Tibial nerve (tissue), 4 donors: ENCODE data around the gene SMIM12. TPM values are rescaled to one million over a fixed set of nuclear protein-coding genes. Genes with fewer than 3 reads are reported as not detected.

Experiments used
- DNase-seq, 2 donors: peaks; one replicate each; pipeline ENCODE4 v3.0.0-alpha.2; 2019; ENCODE audit warnings: low spot score in 2 of 2
- H3K27ac ChIP-seq, 4 donors: fragments of 200-600 bp; sonication (generic) in 3 of 4; one replicate each; pipeline ENCODE4 v1.5.1; 2017 to 2019; ENCODE audit warnings: mild to moderate bottlenecking in 1 of 4
- H3K27me3 ChIP-seq, 2 donors: fragments of 200-600 bp; sonication (generic) in 1 of 2; one replicate each; pipeline versions ENCODE4 v1.5.1 to v1.6.0; 2017 to 2019
- H3K36me3 ChIP-seq, 3 donors: fragments of 200-600 bp; sonication (generic); one replicate each; pipeline ENCODE4 v1.5.1; 2018 to 2019
- H3K4me1 ChIP-seq, 4 donors: fragments of 200-600 bp; sonication (generic) in 3 of 4; one replicate each; pipeline ENCODE4 v1.5.1; 2017 to 2019
- H3K4me3 ChIP-seq, 4 donors: fragments of 200-600 bp; sonication (generic) in 3 of 4; one replicate each; pipeline ENCODE4 v1.5.1; 2017 to 2019; ENCODE audit warnings: mild to moderate bottlenecking in 1 of 4, moderate library complexity in 1 of 4
- H3K9me3 ChIP-seq, 4 donors: fragments of 200-600 bp; sonication (generic) in 3 of 4; one replicate each; pipeline ENCODE4 v1.5.1; 2017 to 2019
- CTCF ChIP-seq, 5 experiments: fragments of 200-600 bp in 3 of 5; fragments of 450-650 bp in 2 of 5; sonication (generic) in 3 of 5; IDR thresholded peaks; one replicate each; pipeline ENCODE4 v1.5.1; 2016 to 2019; ENCODE audit warnings: antibody characterized with exemption in 5 of 5, mild to moderate bottlenecking in 3 of 5, moderate library complexity in 2 of 5
- EP300 ChIP-seq, 2 donors: sonication (generic); formaldehyde crosslinking; IDR thresholded peaks; one replicate each; pipeline ENCODE4 v1.6.1; 2017; ENCODE audit warnings: antibody characterized with exemption in 2 of 2, mild to moderate bottlenecking in 1 of 2
- POLR2A ChIP-seq, 2 donors: fragments of 450-650 bp; IDR thresholded peaks; one replicate each; pipeline ENCODE4 v1.6.1; 2017; ENCODE audit warnings: antibody characterized with exemption in 2 of 2, mild to moderate bottlenecking in 2 of 2, moderate library complexity in 2 of 2
- WGBS, 2 donors: methylation state at CpG; one replicate each; pipeline ENCODE4 v1.1.5; 2018; 5-methylcytosine and 5-hydroxymethylcytosine counted together
- total RNA-seq, 4 donors: library from RNA; depleted of rRNA; stranded (reverse); fragments of >200 nt; gene quantifications; one replicate each; pipeline ENCODE4 v1.1.0, GENCODE V29; 2016

SMIM12 gene
- total RNA-seq, 4 donors from 2014 or later: 17.5 to 35.1 (median 22.0) TPM

- no peak for TF ChIP-seq POLR2A (IDR thresholded peaks at IDR 0.05)
- no peak for TF ChIP-seq EP300 (IDR thresholded peaks at IDR 0.05)
- no peak for TF ChIP-seq CTCF (IDR thresholded peaks at IDR 0.05)
- Histone ChIP-seq H3K4me1 (peaks cover 0 to 17% (median 10%) of the 10 kb centered on the region in 4 donors), H3K4me3 (no peak overlapping the region), H3K27me3 (peaks cover 0 to 10% of the 10 kb centered on the region in 2 donors), H3K27ac (no peak overlapping the region), H3K36me3 (no peaks in the 10 kb centered on the region), H3K9me3 (no peaks in the 10 kb centered on the region)
- WGBS, 2 donors: 93 to 94% methylated on average over 39 to 40 of the region's 44 CpGs
- no peak for DNase-seq
Measured at GRCh38 chr1:34868230-34869049, 8.9 kb upstream of the SMIM12 start.

- H3K9me3 ChIP-seq: no peaks in the 10 kb centered on the region
- TF ChIP-seq CTCF (IDR thresholded peaks at IDR 0.05) (no peak), POLR2A (IDR thresholded peaks at IDR 0.05) (no peak), EP300 (IDR thresholded peaks at IDR 0.05) (no peak)
- H3K36me3 ChIP-seq: no peaks in the 10 kb centered on the region
- no peak for DNase-seq
- no peak overlapping the region for H3K27ac ChIP-seq
- no peak overlapping the region for H3K4me3 ChIP-seq
- peaks cover 0 to 4% of the 10 kb centered on the region in 2 donors for H3K27me3 ChIP-seq
- peaks cover 0 to 17% (median 10%) of the 10 kb centered on the region in 4 donors for H3K4me1 ChIP-seq
- 82 to 86% methylated on average over 6 of the region's 6 CpGs for WGBS, 2 donors
Measured at GRCh38 chr1:34867415-34867814, 7.9 kb upstream of the SMIM12 start.

- no peak for TF ChIP-seq EP300 (IDR thresholded peaks at IDR 0.05)
- TF ChIP-seq POLR2A (IDR thresholded peaks at IDR 0.05): no peak
- no peak for TF ChIP-seq CTCF (IDR thresholded peaks at IDR 0.05)
- Histone ChIP-seq H3K4me3 (peak overlapping the region; percentile 59 to 92 (median 71)), H3K9me3 (no peaks in the 10 kb centered on the region), H3K27ac (peak overlapping the region in 2 of 4 donors; percentile 81 to 82), H3K4me1 (peaks cover 0 to 17% (median 10%) of the 10 kb centered on the region in 4 donors), H3K36me3 (no peaks in the 10 kb centered on the region), H3K27me3 (no peaks in the 10 kb centered on the region)
- DNase-seq: no peak
- 46% methylated on average over 3 of the region's 9 CpGs; no CpG with 5 or more reads in 1 of the 2 donors for WGBS, 2 donors
Measured at GRCh38 chr1:34866762-34867109, 7.2 kb upstream of the SMIM12 start.

- TF ChIP-seq POLR2A (IDR thresholded peaks at IDR 0.05): peak in 1 of 2 donors; percentile 14
- TF ChIP-seq EP300 (IDR thresholded peaks at IDR 0.05): no peak
- TF ChIP-seq CTCF (IDR thresholded peaks at IDR 0.05): peak; percentile 93 to 98 (median 96)
- Histone ChIP-seq H3K4me1 (peaks cover 0 to 17% (median 10%) of the 10 kb centered on the region in 4 donors), H3K27ac (peak overlapping the region; percentile 51 to 82 (median 70)), H3K9me3 (no peaks in the 10 kb centered on the region), H3K36me3 (no peaks in the 10 kb centered on the region), H3K4me3 (peak overlapping the region; percentile 59 to 92 (median 71)), H3K27me3 (no peaks in the 10 kb centered on the region)
- 1 to 6% methylated on average over 20 to 57 of the region's 81 CpGs for WGBS, 2 donors
- peak; percentile 76 to 84 for DNase-seq
Measured at GRCh38 chr1:34865981-34866761, 6.6 kb upstream of the SMIM12 start.
